NCI-H2081 treated with DMSO at 0.1 percent for 48 hours (cell line): ENCODE results near the gene CDH23.

Experiments
- DNase-seq: peaks from one replicate; lab custom pipeline; 2025; lab: John Stamatoyannopoulos, UW

Gene CDH23

GRCh38 chr10:71440506-71441035 is 43.9 kb downstream of the CDH23 start:
- DNase-seq: no peak

- DNase-seq: no peak
Observed at GRCh38 chr10:71442000-71442399, 45.3 kb downstream of the CDH23 start.

GRCh38 chr10:71442859-71443570 is 46.3 kb downstream of the CDH23 start:
- no peak for DNase-seq

GRCh38 chr10:71443676-71444075 is 47.0 kb downstream of the CDH23 start:
- DNase-seq: no peak

GRCh38 chr10:71444284-71445054 is 47.7 kb downstream of the CDH23 start:
- no peak for DNase-seq

GRCh38 chr10:71447676-71448075 is 51.0 kb downstream of the CDH23 start:
- DNase-seq: no peak

GRCh38 chr10:71448146-71448545 is 51.4 kb downstream of the CDH23 start:
- DNase-seq: no peak

GRCh38 chr10:71449026-71449425 is 52.3 kb downstream of the CDH23 start:
- DNase-seq: no peak

GRCh38 chr10:71451754-71452153 is 55.0 kb downstream of the CDH23 start:
- no peak for DNase-seq

GRCh38 chr10:71453186-71453585 is 56.5 kb downstream of the CDH23 start:
- DNase-seq: no peak

- DNase-seq: no peak
Observed at GRCh38 chr10:71454347-71454746, 57.6 kb downstream of the CDH23 start.

- no peak for DNase-seq
Observed at GRCh38 chr10:71455035-71455434, 58.3 kb downstream of the CDH23 start.

GRCh38 chr10:71456631-71457030 is 59.9 kb downstream of the CDH23 start:
- no peak for DNase-seq

GRCh38 chr10:71457908-71458307 is 61.2 kb downstream of the CDH23 start:
- DNase-seq: no peak

- DNase-seq: no peak
Observed at GRCh38 chr10:71458387-71458786, 61.7 kb downstream of the CDH23 start.

GRCh38 chr10:71459513-71459912 is 62.8 kb downstream of the CDH23 start:
- no peak for DNase-seq

- DNase-seq: no peak
Observed at GRCh38 chr10:71460615-71461014, 63.9 kb downstream of the CDH23 start.

GRCh38 chr10:71461457-71461856 is 64.7 kb downstream of the CDH23 start:
- DNase-seq: no peak

GRCh38 chr10:71462062-71462935 is 65.6 kb downstream of the CDH23 start:
- DNase-seq: no peak

- DNase-seq: no peak
Observed at GRCh38 chr10:71463111-71463510, 66.4 kb downstream of the CDH23 start.

GRCh38 chr10:71465551-71466252 is 69.0 kb downstream of the CDH23 start:
- no peak for DNase-seq

GRCh38 chr10:71466330-71466729 is 69.6 kb downstream of the CDH23 start:
- no peak for DNase-seq
